ENCODE data around the gene MRC2. TPM values are rescaled to one million over a fixed set of nuclear protein-coding genes. Genes with fewer than 3 reads are reported as not detected.

Gene MRC2
- total and polyA plus RNA-seq, 9 of the 15 experiments (the other 6 are each of a cell fraction or from before 2014, with no cell fraction given) = 0.28 to 11.5 (median 6.6) TPM

GRCh38 chr17:62741290-62741689 is 113.8 kb downstream of the MRC2 start (continued):
- TF ChIP-seq JUN (IDR thresholded peaks at IDR 0.05; ENCODE audit: borderline replicate concordance, low read depth, low read length) = no peak
- TF ChIP-seq JUN (CRISPR knock-in tag; IDR thresholded peaks at IDR 0.05; ENCODE audit: borderline replicate concordance) = no peak
- TF ChIP-seq MAFF (IDR thresholded peaks at IDR 0.05; ENCODE audit: low read length) = no peak
- no peak for TF ChIP-seq RBM15 (IDR thresholded peaks at IDR 0.05; ENCODE audit: insufficient read depth, low read length)
- TF ChIP-seq ZC3H4 (CRISPR knock-in tag; IDR thresholded peaks at IDR 0.05; ENCODE audit: borderline replicate concordance) = no peak
- TF ChIP-seq HNRNPH1 (optimal IDR thresholded peaks at IDR 0.05; ENCODE audit: low read depth, low read length) = no peak
- no peak for TF ChIP-seq MEF2A (IDR thresholded peaks at IDR 0.05; ENCODE audit: control insufficient read depth, low read depth, low read length)
- TF ChIP-seq SP2 (IDR thresholded peaks at IDR 0.05; ENCODE audit: extremely low read depth, low read depth, low read length, poor library complexity, severe bottlenecking) = no peak
- no peak for TF ChIP-seq NR4A1 (CRISPR knock-in tag; IDR thresholded peaks at IDR 0.05)
- TF ChIP-seq NR4A1 (tag; IDR thresholded peaks at IDR 0.05) = no peak

Small RNAs within 50 kb of the gene (small RNA-seq; reads per million reads assigned to genes)
- not detected for gene RF00019
- gene RNU6-446P = not detected

Other genes starting within 250 kb of the MRC2 start
- not detected in 2 replicates for gene EFCAB3, start 247.1 kb upstream of the MRC2 start, total RNA-seq (2014; rRNA removed)
- gene EFCAB3, start 247.1 kb upstream of the MRC2 start, total RNA-seq (2014; rRNA removed; fragmentation: Illumina TruSeq; extraction: Trizol) = not detected in 2 replicates
- gene EFCAB3, start 247.1 kb upstream of the MRC2 start, total RNA-seq (2015; rRNA removed; fragmentation: Illumina TruSeq; extraction: Trizol) = not detected in 2 replicates
- not detected in 2 replicates for gene EFCAB3, start 247.1 kb upstream of the MRC2 start, total RNA-seq (2021)
- gene EFCAB3, start 247.1 kb upstream of the MRC2 start, polyA plus RNA-seq (2011; rRNA removed) = not detected in 2 replicates
- not detected in 2 replicates for gene EFCAB3, start 247.1 kb upstream of the MRC2 start, polyA plus RNA-seq (2014; fragmentation: Illumina TruSeq; extraction: Trizol)
- not detected for gene EFCAB3, start 247.1 kb upstream of the MRC2 start, polyA plus RNA-seq (2014; fragmentation: Nextera tagmentation; extraction: Ambion mirVana)
- not detected in 2 replicates for gene EFCAB3, start 247.1 kb upstream of the MRC2 start, polyA plus RNA-seq (2014; rRNA removed)
- 26.9 and 35.6 TPM in 2 replicates for gene METTL2A, start 203.8 kb upstream of the MRC2 start, total RNA-seq (2014; rRNA removed)
- 35.3 and 36.5 TPM in 2 replicates for gene METTL2A, start 203.8 kb upstream of the MRC2 start, total RNA-seq (2014; rRNA removed; fragmentation: Illumina TruSeq; extraction: Trizol)
- gene METTL2A, start 203.8 kb upstream of the MRC2 start, total RNA-seq (2015; rRNA removed; fragmentation: Illumina TruSeq; extraction: Trizol) = 31.4 and 33.2 TPM in 2 replicates
- 30.5 and 32.7 TPM in 2 replicates for gene METTL2A, start 203.8 kb upstream of the MRC2 start, total RNA-seq (2021)
- gene METTL2A, start 203.8 kb upstream of the MRC2 start, polyA plus RNA-seq (2011; rRNA removed) = 25.6 and 40.4 TPM in 2 replicates
- 30.0 and 30.5 TPM in 2 replicates for gene METTL2A, start 203.8 kb upstream of the MRC2 start, polyA plus RNA-seq (2014; fragmentation: Illumina TruSeq; extraction: Trizol)
- 10 to 100 TPM; 48.4 to 52.5 TPM for gene METTL2A, start 203.8 kb upstream of the MRC2 start, polyA plus RNA-seq (2014; fragmentation: Nextera tagmentation; extraction: Ambion mirVana)
- 21.0 and 26.0 TPM in 2 replicates for gene METTL2A, start 203.8 kb upstream of the MRC2 start, polyA plus RNA-seq (2014; rRNA removed)
- gene TLK2, start 148.8 kb upstream of the MRC2 start, total RNA-seq (2014; rRNA removed) = 29.5 and 32.4 TPM in 2 replicates
- gene TLK2, start 148.8 kb upstream of the MRC2 start, total RNA-seq (2014; rRNA removed; fragmentation: Illumina TruSeq; extraction: Trizol) = 34.8 and 43.0 TPM in 2 replicates
- 38.4 and 40.1 TPM in 2 replicates for gene TLK2, start 148.8 kb upstream of the MRC2 start, total RNA-seq (2015; rRNA removed; fragmentation: Illumina TruSeq; extraction: Trizol)
- gene TLK2, start 148.8 kb upstream of the MRC2 start, total RNA-seq (2021) = 27.0 and 32.5 TPM in 2 replicates
- gene TLK2, start 148.8 kb upstream of the MRC2 start, polyA plus RNA-seq (2011; rRNA removed) = 51.9 and 53.7 TPM in 2 replicates
- 29.4 and 30.2 TPM in 2 replicates for gene TLK2, start 148.8 kb upstream of the MRC2 start, polyA plus RNA-seq (2014; fragmentation: Illumina TruSeq; extraction: Trizol)
- gene TLK2, start 148.8 kb upstream of the MRC2 start, polyA plus RNA-seq (2014; fragmentation: Nextera tagmentation; extraction: Ambion mirVana) = 10 to 100 TPM; 10.1 to 14.2 TPM
- 20.6 and 21.7 TPM in 2 replicates for gene TLK2, start 148.8 kb upstream of the MRC2 start, polyA plus RNA-seq (2014; rRNA removed)
- gene MARCHF10, start 180.6 kb downstream of the MRC2 start, total RNA-seq (2014; rRNA removed) = not detected in 2 replicates
- gene MARCHF10, start 180.6 kb downstream of the MRC2 start, total RNA-seq (2014; rRNA removed; fragmentation: Illumina TruSeq; extraction: Trizol) = not detected in 2 replicates
- not detected in 2 replicates for gene MARCHF10, start 180.6 kb downstream of the MRC2 start, total RNA-seq (2015; rRNA removed; fragmentation: Illumina TruSeq; extraction: Trizol)
- gene MARCHF10, start 180.6 kb downstream of the MRC2 start, total RNA-seq (2021) = not detected in 2 replicates
- gene MARCHF10, start 180.6 kb downstream of the MRC2 start, polyA plus RNA-seq (2011; rRNA removed) = not detected in 2 replicates
- gene MARCHF10, start 180.6 kb downstream of the MRC2 start, polyA plus RNA-seq (2014; fragmentation: Illumina TruSeq; extraction: Trizol) = not detected in 2 replicates
- gene MARCHF10, start 180.6 kb downstream of the MRC2 start, polyA plus RNA-seq (2014; fragmentation: Nextera tagmentation; extraction: Ambion mirVana) = not detected
- gene MARCHF10, start 180.6 kb downstream of the MRC2 start, polyA plus RNA-seq (2014; rRNA removed) = not detected in 2 replicates

All from K562 (cell line).